Mammary epithelial cell (primary cell): ENCODE measurements around the gene TRAPPC2B.

Experiments used
- CTCF ChIP-seq, 2 donors: IDR thresholded peaks in 1 of 2; conservative IDR thresholded peaks in 1 of 2; 2 replicates each; pipeline ENCODE4 v1.5.1; 2011 to 2012; ENCODE audit warnings: inconsistent platforms in 2 of 2, low read length in 2 of 2, mild to moderate bottlenecking in 2 of 2, control low read depth in 1 of 2, low read depth in 1 of 2; ENCODE audit not compliant: insufficient read depth in 1 of 2; ENCODE audit errors: extremely low read depth in 1 of 2
- EZH2 ChIP-seq: IDR thresholded peaks from 2 replicates; pipeline ENCODE4 v1.6.1; 2012; ENCODE audit warnings: low read length, inconsistent platforms, borderline replicate concordance

- no peak for TF ChIP-seq CTCF (conservative IDR thresholded peaks at IDR 0.05 in 1 of 2, IDR thresholded peaks at IDR 0.05 in 1 of 2; ENCODE audit: extremely low read depth in 1 of 2, insufficient read depth in 1 of 2, low read depth in 1 of 2, low read length in 2 of 2)
- TF ChIP-seq EZH2: no peak
These were observed 32.4 kb downstream of the TRAPPC2B start for GRCh38 chr19:57395710-57396109.
